ENCODE measurements around the gene CEP295NL.
"Not testable (repeated sequence)": the region's sequence is repeated elsewhere in the genome, so short reads cannot be mapped to it uniquely, and the experiment has no call there.

The CEP295NL gene

DNA sequence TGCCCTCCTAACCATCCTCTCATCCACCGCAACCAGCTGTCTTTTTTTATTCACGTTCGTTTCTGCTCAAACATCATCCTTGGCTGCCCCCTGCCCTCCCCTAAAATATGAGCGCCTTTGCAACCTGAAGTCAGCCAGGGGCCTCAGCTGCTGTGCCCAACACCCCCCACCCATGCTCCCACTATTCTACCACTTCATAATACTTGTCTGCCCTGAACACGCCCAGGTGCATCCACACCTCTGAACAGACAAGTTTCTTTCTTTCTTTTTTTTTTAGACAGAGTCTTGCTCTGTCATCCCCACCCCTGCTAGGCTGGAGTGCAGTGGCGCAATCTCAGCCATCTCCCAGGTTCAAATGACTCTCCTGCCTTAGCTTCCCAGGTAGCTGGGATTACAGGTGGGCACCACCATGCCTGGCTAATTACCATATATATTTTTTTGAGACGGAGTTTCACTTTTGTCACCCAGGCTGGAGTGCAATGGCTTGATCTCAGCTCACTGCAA, 26.9 kb downstream of the CEP295NL start:
- H3K27ac Mint-ChIP-seq: no peak overlapping the region
- no peaks in the 10 kb centered on the region for H3K36me3 Mint-ChIP-seq
- H3K9me3 Mint-ChIP-seq (ENCODE audit: low read depth): no peaks in the 10 kb centered on the region
- H3K27me3 Mint-ChIP-seq: no peaks in the 10 kb centered on the region
- peaks cover 18% of the 10 kb centered on the region for H3K4me1 Mint-ChIP-seq (ENCODE audit: low read depth)
- H3K4me3 Mint-ChIP-seq: no peak overlapping the region

DNA sequence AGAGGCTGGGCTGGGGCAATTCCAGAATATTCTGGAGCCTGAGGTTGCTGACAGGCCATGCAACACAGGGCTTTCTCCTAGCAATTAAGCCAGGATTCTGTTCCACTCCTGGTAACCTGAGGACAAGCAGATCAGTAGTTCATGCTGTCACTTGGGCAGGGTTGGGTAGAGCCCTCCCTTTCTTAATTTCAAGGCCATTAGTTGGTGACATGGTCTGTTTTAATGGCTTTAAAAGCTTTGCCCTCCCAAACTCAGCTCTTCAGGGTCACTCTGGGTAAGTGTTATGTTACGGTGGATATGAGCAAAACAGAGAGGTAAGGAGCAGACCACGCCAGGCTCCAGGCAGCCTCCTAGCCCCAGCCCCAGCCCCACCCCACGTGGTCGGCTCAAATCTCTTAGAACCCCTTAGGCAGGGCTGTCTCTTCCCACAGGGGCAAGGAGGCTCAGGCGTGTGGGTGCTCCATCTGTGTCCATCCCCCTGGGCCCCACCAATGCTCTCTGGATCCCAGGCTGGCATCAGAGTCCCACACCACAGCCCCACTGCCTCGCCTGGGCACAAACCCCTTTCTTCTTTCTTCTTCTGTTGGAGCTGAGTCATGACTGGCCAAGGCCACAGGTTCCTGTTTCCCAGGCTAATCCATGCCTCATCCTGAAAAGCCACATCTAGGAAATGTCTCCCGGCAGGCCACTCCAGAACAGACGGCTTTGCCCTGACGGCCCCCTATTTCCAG, 27.5 kb downstream of the CEP295NL start:
- H3K4me3 Mint-ChIP-seq: no peak overlapping the region
- no peaks in the 10 kb centered on the region for H3K27me3 Mint-ChIP-seq
- H3K9me3 Mint-ChIP-seq (ENCODE audit: low read depth): no peaks in the 10 kb centered on the region
- H3K4me1 Mint-ChIP-seq (ENCODE audit: low read depth): peaks cover 18% of the 10 kb centered on the region
- H3K36me3 Mint-ChIP-seq: no peaks in the 10 kb centered on the region
- H3K27ac Mint-ChIP-seq: no peak overlapping the region

DNA sequence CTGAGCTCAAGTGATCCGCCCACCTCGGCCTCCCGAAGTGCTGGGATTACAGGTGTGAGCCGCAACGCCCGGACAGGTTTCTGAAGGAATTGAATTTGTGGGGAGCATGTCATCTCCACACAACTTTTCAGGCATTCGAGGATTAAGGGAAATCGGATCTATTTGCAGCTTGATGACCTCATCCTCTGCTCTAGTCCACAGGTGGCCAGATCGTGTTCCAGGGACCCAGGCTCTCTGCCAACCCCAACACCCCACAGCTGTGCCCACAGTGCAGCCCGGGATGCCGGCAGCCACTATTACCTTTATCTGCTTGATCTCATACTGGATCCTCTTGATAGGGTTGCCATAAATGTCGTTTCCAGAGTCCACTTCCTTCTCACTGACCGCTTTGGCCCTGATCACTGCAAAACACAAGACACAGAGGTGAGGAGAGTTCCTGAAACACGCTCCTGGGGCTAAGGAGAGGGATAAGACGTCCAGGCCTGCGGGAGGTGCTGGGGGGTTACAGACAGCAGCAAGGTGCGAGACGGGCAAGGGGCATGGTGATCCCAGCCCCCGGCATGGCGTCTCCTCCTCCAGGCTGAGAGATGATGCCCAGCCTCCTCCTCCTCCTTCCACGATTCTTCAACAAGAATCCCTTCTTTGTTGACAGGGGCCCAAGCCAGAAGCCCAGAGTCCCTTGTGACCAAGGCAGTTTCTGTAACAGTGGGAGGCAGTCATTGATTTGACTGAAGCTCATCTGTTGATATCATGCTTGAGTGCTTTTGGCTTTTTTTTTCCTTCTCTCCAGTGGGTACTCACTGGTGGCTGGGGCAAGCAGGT, 29.3 kb downstream of the CEP295NL start:
- Mint-ChIP-seq H3K9me3 (ENCODE audit: low read depth) (no peaks in the 10 kb centered on the region), H3K4me3 (no peak overlapping the region), H3K27ac (no peak overlapping the region), H3K4me1 (ENCODE audit: low read depth) (peaks cover 3% of the 10 kb centered on the region), H3K27me3 (no peaks in the 10 kb centered on the region), H3K36me3 (no peaks in the 10 kb centered on the region)

DNA sequence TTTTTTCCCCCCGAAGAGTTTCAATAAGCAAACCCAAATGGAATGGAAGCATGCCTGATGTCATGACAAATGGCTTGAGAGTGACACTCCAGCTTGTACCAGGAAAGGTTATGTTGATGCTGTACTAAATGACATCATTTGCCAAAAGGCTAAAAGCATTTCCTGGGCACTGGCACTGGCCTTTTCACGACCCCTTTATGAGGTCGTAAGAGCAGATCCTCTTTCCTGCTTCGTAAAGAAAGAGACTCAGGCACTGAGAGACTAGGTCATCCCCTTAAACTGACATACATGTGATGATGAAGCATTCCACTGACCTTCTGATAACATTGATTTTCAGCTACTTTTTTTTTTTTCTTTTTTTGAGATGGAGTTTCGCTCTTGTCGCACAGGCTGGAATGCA, 30.5 kb downstream of the CEP295NL start:
- Mint-ChIP-seq H3K27me3 (no peaks in the 10 kb centered on the region), H3K4me3 (no peak overlapping the region), H3K4me1 (ENCODE audit: low read depth) (no peaks in the 10 kb centered on the region), H3K27ac (no peak overlapping the region), H3K36me3 (no peaks in the 10 kb centered on the region), H3K9me3 (ENCODE audit: low read depth) (no peaks in the 10 kb centered on the region)

DNA sequence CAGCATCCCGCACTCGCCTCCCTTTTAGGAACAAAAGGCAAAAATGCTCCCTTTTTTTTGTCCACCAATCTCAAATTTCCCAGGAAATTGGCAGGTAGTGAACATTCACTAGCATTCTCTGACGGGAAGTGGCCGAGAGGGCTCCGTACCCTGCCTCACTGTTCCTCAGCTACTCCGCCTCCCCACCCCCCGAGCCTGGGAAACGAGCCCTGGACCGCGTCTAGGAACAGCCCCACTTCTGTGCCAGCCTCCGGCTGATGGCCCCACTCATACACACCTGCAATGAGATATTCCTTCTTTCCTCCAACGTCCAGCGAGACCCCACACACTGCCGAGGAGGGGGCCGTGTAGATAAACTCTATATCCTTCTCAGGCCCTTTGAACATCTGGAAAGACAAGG, 32.4 kb downstream of the CEP295NL start:
- Mint-ChIP-seq H3K27me3 (no peaks in the 10 kb centered on the region), H3K27ac (no peak overlapping the region), H3K36me3 (no peaks in the 10 kb centered on the region), H3K9me3 (ENCODE audit: low read depth) (no peaks in the 10 kb centered on the region), H3K4me3 (no peak overlapping the region), H3K4me1 (ENCODE audit: low read depth) (peaks cover 3% of the 10 kb centered on the region)

DNA sequence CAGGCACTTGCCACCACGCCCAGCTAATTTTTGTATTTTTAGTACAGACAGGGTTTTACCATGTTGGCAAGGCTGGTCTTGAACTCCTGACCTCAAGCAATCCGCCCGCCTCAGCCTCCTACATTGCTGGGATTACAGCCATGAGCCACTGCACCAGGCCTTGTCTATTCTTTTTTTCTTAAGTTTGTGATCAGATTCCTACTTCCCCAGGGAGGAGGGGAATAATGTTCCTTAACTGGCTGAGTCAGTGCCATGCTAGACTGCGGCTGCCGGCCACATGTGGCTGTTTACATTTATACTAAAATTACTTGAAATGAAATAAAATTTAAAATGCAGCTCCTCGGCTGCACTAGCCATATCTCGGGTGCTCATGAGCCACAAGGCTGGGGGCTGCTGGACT, 34.6 kb downstream of the CEP295NL start:
- no peaks in the 10 kb centered on the region for H3K9me3 Mint-ChIP-seq (ENCODE audit: low read depth)
- no peak overlapping the region for H3K27ac Mint-ChIP-seq
- no peaks in the 10 kb centered on the region for H3K36me3 Mint-ChIP-seq
- peaks cover 3% of the 10 kb centered on the region for H3K4me1 Mint-ChIP-seq (ENCODE audit: low read depth)
- no peak overlapping the region for H3K4me3 Mint-ChIP-seq
- H3K27me3 Mint-ChIP-seq: no peaks in the 10 kb centered on the region

DNA sequence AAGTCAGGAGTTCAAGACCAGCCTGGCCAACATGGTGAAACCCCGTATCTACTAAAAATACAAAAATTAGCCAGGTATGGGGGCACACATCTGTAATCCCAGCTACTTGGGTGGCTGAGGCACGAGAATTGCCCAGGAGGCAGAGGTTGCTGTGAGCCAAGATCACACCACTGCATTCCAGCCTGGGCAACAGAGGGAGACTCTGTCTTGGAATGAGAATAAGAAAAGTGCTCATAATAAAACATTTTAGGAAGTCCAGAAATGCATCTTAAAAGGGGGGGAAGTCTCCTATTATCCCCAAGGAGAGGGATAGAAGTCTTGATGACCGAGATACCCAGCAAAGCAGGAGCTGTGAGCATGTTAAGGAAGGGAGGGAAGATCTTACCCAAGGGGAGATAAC, 36.0 kb downstream of the CEP295NL start:
- H3K27ac Mint-ChIP-seq; H3K4me3 Mint-ChIP-seq; H3K4me1 Mint-ChIP-seq (ENCODE audit: low read depth); H3K36me3 Mint-ChIP-seq; H3K27me3 Mint-ChIP-seq; H3K9me3 Mint-ChIP-seq (ENCODE audit: low read depth): not testable (repeated sequence)

DNA sequence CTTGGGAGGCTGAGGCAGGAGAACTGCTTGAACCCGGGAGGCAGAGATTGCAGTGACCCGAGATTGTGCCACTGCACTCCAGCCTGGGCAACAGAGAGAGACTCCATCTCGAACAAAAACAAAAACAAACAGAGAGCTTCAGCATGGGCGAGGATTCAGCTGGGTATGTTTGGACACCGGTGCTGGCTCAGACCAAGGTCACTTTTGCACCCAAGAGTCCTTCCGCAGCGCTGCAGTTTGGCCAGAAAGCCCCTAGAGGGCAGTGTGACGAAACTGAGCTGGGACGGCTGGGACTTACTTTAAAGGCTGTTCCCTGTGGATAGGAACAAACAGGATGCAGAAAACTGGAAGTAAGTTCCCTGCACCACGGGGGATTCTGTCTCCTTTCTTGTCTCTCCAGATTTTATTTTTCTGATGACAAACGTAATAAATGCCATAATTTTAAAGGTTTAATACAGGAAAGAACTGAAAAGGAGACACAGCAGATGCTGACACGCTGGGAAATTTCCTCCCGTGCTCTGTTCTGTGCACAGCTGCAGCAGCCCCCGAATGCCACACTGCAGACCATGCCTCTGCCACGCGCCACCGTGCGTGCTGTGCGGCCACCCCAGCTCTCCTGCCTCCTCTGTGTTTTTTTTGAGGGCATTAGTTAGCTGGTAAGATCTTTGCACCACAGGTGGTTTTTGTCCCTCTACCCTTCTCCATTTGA, 37.2 kb downstream of the CEP295NL start:
- Mint-ChIP-seq H3K4me3 (no peak overlapping the region), H3K27ac (no peak overlapping the region), H3K36me3 (no peaks in the 10 kb centered on the region), H3K4me1 (ENCODE audit: low read depth) (peaks cover 3% of the 10 kb centered on the region), H3K9me3 (ENCODE audit: low read depth) (no peaks in the 10 kb centered on the region), H3K27me3 (no peaks in the 10 kb centered on the region)

DNA sequence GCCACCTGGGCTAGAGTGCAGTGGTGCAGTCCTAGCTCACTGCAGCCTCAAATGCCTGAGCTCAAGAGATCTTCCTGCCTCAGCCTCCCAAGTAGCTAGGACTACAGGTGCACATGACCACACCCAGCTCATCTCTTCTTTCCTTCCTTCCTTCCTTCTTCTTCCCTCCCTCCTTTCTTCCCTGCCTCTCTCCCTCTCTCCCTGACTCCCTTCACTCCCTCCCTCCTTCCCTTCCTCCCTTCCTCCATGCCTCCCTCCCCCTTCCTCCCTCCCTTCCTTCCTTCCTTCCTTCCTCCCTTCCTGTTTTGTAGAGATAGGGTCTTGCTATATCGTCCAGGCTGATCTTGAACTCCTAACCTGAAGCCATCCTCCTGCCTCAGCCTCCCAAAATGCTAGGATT, 38.9 kb downstream of the CEP295NL start:
- H3K9me3 Mint-ChIP-seq (ENCODE audit: low read depth): no peaks in the 10 kb centered on the region
- no peaks in the 10 kb centered on the region for H3K27me3 Mint-ChIP-seq
- no peaks in the 10 kb centered on the region for H3K36me3 Mint-ChIP-seq
- H3K4me3 Mint-ChIP-seq: no peak overlapping the region
- H3K27ac Mint-ChIP-seq: no peak overlapping the region
- H3K4me1 Mint-ChIP-seq (ENCODE audit: low read depth): peaks cover 3% of the 10 kb centered on the region

DNA sequence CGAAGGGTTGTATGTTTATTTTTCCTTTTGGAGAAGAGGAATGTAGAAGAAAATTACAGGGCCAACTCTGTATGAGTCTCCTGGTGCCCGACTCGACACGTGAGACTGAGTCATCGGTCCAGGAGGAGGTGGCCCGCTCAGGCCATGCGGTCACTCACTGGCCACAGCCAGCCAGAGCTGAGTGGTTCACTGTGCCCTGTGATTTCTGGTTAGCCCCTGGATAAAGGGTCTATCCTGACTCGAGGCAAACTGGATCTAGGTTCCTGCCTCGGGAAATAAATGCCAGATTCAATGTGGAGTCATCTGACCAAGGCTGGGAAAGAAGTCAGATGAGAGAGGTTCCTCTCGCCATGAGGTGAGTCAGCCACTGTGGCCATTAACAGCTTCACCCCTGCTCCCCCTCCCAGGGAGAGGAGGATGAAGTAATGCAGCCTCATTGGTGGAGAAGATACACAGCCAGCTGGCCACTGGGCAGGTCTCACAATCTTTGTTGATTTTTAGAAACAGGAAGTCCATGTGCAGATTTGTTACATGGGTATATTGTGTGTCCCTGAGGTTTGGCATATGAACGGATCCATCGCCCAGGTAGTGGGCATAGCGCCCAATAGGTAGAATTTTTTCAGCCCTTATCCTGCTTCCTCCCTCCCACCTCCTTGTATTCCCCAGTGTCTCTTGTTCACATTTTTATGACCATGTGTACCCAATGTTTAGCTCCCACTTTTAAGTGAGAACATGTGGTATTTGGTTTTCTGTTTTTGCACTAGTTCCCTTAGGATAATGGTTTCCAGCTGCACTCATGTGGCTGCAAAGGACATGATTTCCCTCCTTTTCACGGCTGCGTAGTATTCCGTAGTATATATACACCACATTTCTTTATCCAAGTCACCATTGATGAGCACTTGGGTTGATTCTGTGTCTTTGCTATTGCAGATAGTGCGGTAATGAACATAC, 40.7 kb downstream of the CEP295NL start:
- Mint-ChIP-seq H3K4me1 (ENCODE audit: low read depth) (peaks cover 3% of the 10 kb centered on the region), H3K9me3 (ENCODE audit: low read depth) (no peaks in the 10 kb centered on the region), H3K27ac (no peak overlapping the region), H3K4me3 (no peak overlapping the region), H3K27me3 (no peaks in the 10 kb centered on the region), H3K36me3 (no peaks in the 10 kb centered on the region)

DNA sequence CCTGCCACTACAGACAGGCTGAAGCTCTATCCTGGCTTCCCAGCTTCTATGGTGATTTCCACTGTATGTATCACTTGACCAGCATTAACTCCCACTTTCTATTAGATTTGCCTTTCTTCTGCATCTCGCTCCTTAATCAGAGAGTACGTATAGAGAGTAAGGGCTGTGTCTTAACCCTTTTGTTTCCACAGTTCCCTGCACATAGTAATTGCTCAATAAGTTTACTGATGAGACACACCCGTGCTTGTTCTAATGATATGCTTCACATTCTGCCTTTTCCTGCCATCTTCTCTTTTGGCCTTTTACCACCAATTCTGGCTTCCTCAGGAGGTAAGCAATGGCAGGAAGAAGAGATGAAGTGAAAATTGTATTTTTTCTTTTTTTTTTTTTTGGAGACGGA, 41.8 kb downstream of the CEP295NL start:
- Mint-ChIP-seq H3K27ac (no peak overlapping the region), H3K4me3 (no peak overlapping the region), H3K36me3 (no peaks in the 10 kb centered on the region), H3K4me1 (ENCODE audit: low read depth) (peaks cover 3% of the 10 kb centered on the region), H3K9me3 (ENCODE audit: low read depth) (no peaks in the 10 kb centered on the region), H3K27me3 (no peaks in the 10 kb centered on the region)

DNA sequence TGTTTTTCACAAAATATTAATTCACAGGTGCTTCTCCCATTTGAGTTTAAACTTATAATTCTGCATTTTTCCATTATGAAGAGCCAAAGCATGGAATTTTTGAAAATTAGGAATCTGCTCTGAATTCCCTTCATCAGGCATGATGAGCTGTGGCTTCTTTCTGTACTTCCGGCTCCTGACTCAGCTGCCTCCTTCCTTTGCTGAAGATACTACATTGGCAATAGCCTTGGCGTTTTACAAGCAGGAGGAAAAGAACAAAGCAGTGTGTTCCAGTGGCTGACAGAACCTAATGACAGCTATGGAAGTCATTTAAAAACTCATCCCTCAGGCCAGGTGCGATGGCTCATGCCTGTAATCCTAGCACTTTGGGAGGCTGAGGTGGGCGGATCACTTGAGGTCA, 44.0 kb downstream of the CEP295NL start:
- Mint-ChIP-seq H3K27me3 (no peaks in the 10 kb centered on the region), H3K36me3 (no peaks in the 10 kb centered on the region), H3K4me1 (ENCODE audit: low read depth) (no peaks in the 10 kb centered on the region), H3K4me3 (no peak overlapping the region), H3K27ac (no peak overlapping the region), H3K9me3 (ENCODE audit: low read depth) (no peaks in the 10 kb centered on the region)

DNA sequence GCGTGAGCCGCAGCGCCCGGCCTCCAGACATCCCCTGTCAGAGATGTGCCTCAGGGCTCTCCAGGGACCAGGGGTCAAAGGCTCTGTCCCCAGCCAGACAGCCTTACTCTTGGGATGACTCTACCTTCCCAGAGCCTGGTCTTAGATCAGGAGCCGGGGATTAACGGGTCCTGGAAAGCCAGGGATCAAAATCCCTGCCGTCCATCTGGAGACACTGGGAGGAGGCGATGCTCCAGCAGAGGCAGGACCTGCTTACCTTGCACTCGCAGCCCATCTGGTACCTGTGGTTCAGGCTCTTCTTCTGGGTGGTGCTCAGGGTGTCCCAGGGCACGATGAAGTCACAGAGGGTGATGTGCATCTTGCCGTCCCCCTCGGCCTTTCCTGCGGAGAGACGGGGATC, 45.7 kb downstream of the CEP295NL start:
- Mint-ChIP-seq H3K27ac (no peak overlapping the region), H3K36me3 (no peaks in the 10 kb centered on the region), H3K27me3 (no peaks in the 10 kb centered on the region), H3K9me3 (ENCODE audit: low read depth) (no peaks in the 10 kb centered on the region), H3K4me3 (no peak overlapping the region), H3K4me1 (ENCODE audit: low read depth) (no peaks in the 10 kb centered on the region)

DNA sequence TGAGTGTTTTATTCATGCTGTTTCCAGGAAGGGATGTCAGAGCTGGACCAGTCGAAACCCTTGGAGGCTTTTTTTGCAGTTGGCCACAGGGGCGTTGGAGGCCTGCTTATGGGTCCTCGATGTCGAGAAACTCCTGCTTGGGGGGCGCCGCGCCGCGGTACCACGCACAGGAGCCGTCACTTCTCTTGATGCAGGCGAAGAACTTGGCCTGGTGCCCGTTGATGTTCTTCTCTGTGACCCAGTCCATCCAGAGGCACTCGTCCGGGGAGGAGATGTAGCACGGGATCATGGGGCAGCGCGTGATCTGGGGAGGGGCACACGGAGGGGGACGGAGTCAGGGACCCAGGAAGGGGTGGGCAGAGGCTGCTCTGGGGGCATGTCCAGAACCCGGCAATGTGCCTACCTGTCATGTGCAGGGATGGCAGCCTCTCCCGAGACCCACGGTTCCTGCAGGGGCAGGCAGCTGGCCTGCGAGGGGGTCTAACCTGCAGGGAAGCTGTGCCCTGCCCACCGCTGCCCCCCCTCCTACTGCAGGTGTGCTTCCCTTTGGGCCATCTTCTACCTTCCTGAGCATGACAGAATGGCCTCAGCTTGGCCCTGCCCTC, 47.3 kb downstream of the CEP295NL start:
- no peaks in the 10 kb centered on the region for H3K36me3 Mint-ChIP-seq
- H3K4me1 Mint-ChIP-seq (ENCODE audit: low read depth): no peaks in the 10 kb centered on the region
- H3K9me3 Mint-ChIP-seq (ENCODE audit: low read depth): no peaks in the 10 kb centered on the region
- H3K27ac Mint-ChIP-seq: no peak overlapping the region
- no peak overlapping the region for H3K4me3 Mint-ChIP-seq
- no peaks in the 10 kb centered on the region for H3K27me3 Mint-ChIP-seq
